Bladder microvascular endothelial cell (primary cell): ENCODE measurements around the gene LMX1B. TPM values are rescaled to one million over a fixed set of nuclear protein-coding genes. Genes with fewer than 3 reads are reported as not detected.

ENCODE experiments used
- total RNA-seq: library from RNA; depleted of rRNA; stranded (reverse); fragments of >200 nt; gene quantifications from 2 replicates; pipeline ENCODE4 v1.2.3, GENCODE V29; 2014

LMX1B gene
- not detected in 2 replicates for total RNA-seq

GRCh38 chr9:126613651-126614050, at the start of gene LMX1B:
TSS of gene LMX1B (plus strand) at chr9:126613928. CDS start at chr9:126614450, 522 bp downstream.

Other genes with a start within 250 kb of the LMX1B start
- gene ZBTB43, start 191.1 kb downstream of the LMX1B start, total RNA-seq, result 3.2 and 20.0 TPM in 2 replicates
- gene ZBTB34, start 246.7 kb downstream of the LMX1B start, total RNA-seq, result 6.2 and 12.9 TPM in 2 replicates